HFF-Myc (cell line): ENCODE results near the gene CSMD2.
A peak's percentile ranks its signal among the peaks of the same experiment; 100 is the strongest.

Source experiments
- DNase-seq: peaks from one replicate; pipeline ENCODE4 v3.0.0-alpha.2; 2011; ENCODE audit warnings: low read depth; ENCODE audit errors: extremely low read depth
- H3K4me3 ChIP-seq: replicated peaks from 2 replicates; pipeline ENCODE4 v1.5.1; 2011; ENCODE audit warnings: low read depth, mild to moderate bottlenecking, control low read depth, low read length
- TF ChIP-seq, protein P1 (sequence below): IDR thresholded peaks from 2 replicates; pipeline ENCODE4 v1.5.1; 2012; ENCODE audit warnings: mild to moderate bottlenecking, low read depth, low read length, control low read depth; ENCODE audit errors: missing control alignments

Gene CSMD2

GRCh38 chr1:34164771-34165391 lies at the start of gene CSMD2:
Gene CSMD2 (minus strand): TSS chr1:34165230. CDS start chr1:34165097, 133 bp downstream.
- TF ChIP-seq, protein P1, sequence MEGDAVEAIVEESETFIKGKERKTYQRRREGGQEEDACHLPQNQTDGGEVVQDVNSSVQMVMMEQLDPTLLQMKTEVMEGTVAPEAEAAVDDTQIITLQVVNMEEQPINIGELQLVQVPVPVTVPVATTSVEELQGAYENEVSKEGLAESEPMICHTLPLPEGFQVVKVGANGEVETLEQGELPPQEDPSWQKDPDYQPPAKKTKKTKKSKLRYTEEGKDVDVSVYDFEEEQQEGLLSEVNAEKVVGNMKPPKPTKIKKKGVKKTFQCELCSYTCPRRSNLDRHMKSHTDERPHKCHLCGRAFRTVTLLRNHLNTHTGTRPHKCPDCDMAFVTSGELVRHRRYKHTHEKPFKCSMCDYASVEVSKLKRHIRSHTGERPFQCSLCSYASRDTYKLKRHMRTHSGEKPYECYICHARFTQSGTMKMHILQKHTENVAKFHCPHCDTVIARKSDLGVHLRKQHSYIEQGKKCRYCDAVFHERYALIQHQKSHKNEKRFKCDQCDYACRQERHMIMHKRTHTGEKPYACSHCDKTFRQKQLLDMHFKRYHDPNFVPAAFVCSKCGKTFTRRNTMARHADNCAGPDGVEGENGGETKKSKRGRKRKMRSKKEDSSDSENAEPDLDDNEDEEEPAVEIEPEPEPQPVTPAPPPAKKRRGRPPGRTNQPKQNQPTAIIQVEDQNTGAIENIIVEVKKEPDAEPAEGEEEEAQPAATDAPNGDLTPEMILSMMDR = no peak
- H3K4me3 ChIP-seq = peak within 1 kb of the TSS; percentile 53
- no peak for DNase-seq

DNA sequence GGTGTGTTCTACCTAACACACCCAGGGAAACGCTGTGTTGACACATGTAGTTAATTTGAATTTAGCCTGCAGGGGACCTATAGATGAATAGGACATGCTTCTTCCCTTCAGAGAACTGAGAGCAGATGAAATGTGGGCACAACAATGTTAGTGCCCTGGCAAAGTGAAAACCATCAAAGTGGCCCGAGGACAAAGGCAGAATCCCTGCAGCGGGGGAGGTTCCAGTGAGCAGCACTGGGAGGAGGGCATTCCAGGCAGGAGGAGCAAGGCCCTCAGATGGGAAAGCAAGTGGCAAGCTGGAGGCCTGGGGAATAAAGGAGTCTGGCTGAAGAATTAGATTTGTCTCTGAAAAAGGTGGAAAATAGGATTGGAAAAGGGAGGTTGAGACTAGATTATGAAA lies 48.9 kb upstream of the CSMD2 start:
- no peak overlapping the region for H3K4me3 ChIP-seq
- DNase-seq = no peak
- TF ChIP-seq, protein P1 = no peak

DNA sequence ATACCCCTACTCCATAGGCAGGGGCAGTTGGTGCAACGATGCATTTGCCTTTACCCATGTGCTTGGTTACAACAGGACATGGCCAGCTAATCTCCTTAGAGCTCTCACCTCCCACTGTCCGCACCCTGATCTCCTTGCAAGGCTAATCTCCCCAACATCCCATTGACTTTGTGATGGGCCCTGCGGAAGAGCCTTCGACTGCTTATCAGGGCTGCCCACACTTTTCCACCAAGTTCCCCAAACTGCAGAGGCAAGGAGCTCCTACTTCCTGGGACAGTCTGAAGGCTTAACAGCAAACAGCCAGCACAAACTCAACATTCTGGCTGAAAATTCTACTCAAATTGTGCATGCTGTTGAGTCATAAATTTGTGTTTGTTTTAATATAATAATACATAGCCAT lies 47.6 kb upstream of the CSMD2 start:
- DNase-seq = no peak
- TF ChIP-seq, protein P1 = no peak
- H3K4me3 ChIP-seq = no peak overlapping the region

DNA sequence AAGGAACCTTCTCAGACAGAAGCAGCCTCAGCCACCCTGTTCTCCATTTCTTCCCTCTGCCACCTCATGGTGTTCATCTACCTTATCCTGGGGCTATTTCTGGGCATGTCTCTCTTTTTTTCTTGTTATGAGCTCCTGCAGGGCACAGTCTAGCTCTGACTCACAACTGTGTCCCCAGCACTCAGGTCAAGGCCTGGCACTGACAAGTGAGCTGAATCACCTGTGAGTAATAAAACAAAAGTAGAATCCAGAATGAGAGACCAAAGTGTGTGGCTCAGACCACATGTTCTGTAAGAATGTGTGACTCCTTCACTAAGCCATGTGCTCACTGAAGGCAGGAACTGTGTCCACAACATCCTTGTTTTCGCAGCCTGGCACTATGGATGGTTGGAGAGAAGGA lies 34.9 kb upstream of the CSMD2 start:
- DNase-seq = peak; percentile 16
- TF ChIP-seq, protein P1 = no peak
- H3K4me3 ChIP-seq = no peak overlapping the region

GRCh38 chr1:34192621-34193020 lies 27.6 kb upstream of the CSMD2 start:
- no peak overlapping the region for H3K4me3 ChIP-seq
- TF ChIP-seq, protein P1 = no peak
- DNase-seq = no peak

- DNase-seq = no peak
- H3K4me3 ChIP-seq = no peak overlapping the region
- TF ChIP-seq, protein P1 = no peak
Observed at GRCh38 chr1:34190692-34191091, 25.7 kb upstream of the CSMD2 start.

GRCh38 chr1:34188985-34189384 lies 24.0 kb upstream of the CSMD2 start:
- no peak overlapping the region for H3K4me3 ChIP-seq
- TF ChIP-seq, protein P1 = no peak
- DNase-seq = no peak
